ENCODE measurements around the gene NBAS.

Gene NBAS

GRCh38 chr2:15242936-15243461 is 318.1 kb downstream of the NBAS start:
- no peaks in the 10 kb centered on the region for H3K9me3 ChIP-seq (ENCODE audit: low read length)
- no peak overlapping the region for H2AFZ ChIP-seq (ENCODE audit: low read depth, low read length)
- no peak overlapping the region for H3K4me3 ChIP-seq (ENCODE audit: low read length)
- no peaks in the 10 kb centered on the region for H3K27me3 ChIP-seq (ENCODE audit: insufficient read depth, low read length)
- H3K36me3 ChIP-seq (ENCODE audit: insufficient read depth, low read length): no peaks in the 10 kb centered on the region
- H3K4me1 ChIP-seq (ENCODE audit: insufficient read depth, low read length): no peaks in the 10 kb centered on the region

- Histone ChIP-seq H3K27me3 (ENCODE audit: insufficient read depth, low read length) (no peaks in the 10 kb centered on the region), H3K9me3 (ENCODE audit: low read length) (no peaks in the 10 kb centered on the region), H3K36me3 (ENCODE audit: insufficient read depth, low read length) (no peaks in the 10 kb centered on the region), H3K4me3 (ENCODE audit: low read length) (no peak overlapping the region), H2AFZ (ENCODE audit: low read depth, low read length) (no peak overlapping the region), H3K4me1 (ENCODE audit: insufficient read depth, low read length) (no peaks in the 10 kb centered on the region)
Measured at GRCh38 chr2:15241929-15242328, 319.2 kb downstream of the NBAS start.

GRCh38 chr2:15241201-15241600 is 319.9 kb downstream of the NBAS start:
- Histone ChIP-seq H2AFZ (ENCODE audit: low read depth, low read length) (no peak overlapping the region), H3K36me3 (ENCODE audit: insufficient read depth, low read length) (no peaks in the 10 kb centered on the region), H3K27me3 (ENCODE audit: insufficient read depth, low read length) (no peaks in the 10 kb centered on the region), H3K4me3 (ENCODE audit: low read length) (no peak overlapping the region), H3K4me1 (ENCODE audit: insufficient read depth, low read length) (no peaks in the 10 kb centered on the region), H3K9me3 (ENCODE audit: low read length) (no peaks in the 10 kb centered on the region)

- H2AFZ ChIP-seq (ENCODE audit: low read depth, low read length): no peak overlapping the region
- H3K36me3 ChIP-seq (ENCODE audit: insufficient read depth, low read length): peaks cover 7% of the 10 kb centered on the region
- H3K27me3 ChIP-seq (ENCODE audit: insufficient read depth, low read length): no peaks in the 10 kb centered on the region
- H3K9me3 ChIP-seq (ENCODE audit: low read length): no peaks in the 10 kb centered on the region
- no peak overlapping the region for H3K4me3 ChIP-seq (ENCODE audit: low read length)
- no peaks in the 10 kb centered on the region for H3K4me1 ChIP-seq (ENCODE audit: insufficient read depth, low read length)
Measured at GRCh38 chr2:15238028-15238427, 323.1 kb downstream of the NBAS start.

- peaks cover 7% of the 10 kb centered on the region for H3K4me1 ChIP-seq (ENCODE audit: insufficient read depth, low read length)
- H2AFZ ChIP-seq (ENCODE audit: low read depth, low read length): no peak overlapping the region
- H3K36me3 ChIP-seq (ENCODE audit: insufficient read depth, low read length): peaks cover 7% of the 10 kb centered on the region
- no peaks in the 10 kb centered on the region for H3K9me3 ChIP-seq (ENCODE audit: low read length)
- no peak overlapping the region for H3K4me3 ChIP-seq (ENCODE audit: low read length)
- no peaks in the 10 kb centered on the region for H3K27me3 ChIP-seq (ENCODE audit: insufficient read depth, low read length)
Measured at GRCh38 chr2:15230599-15231192, 330.4 kb downstream of the NBAS start.

GRCh38 chr2:15226661-15227060 is 334.5 kb downstream of the NBAS start:
- Histone ChIP-seq H2AFZ (ENCODE audit: low read depth, low read length) (no peak overlapping the region), H3K4me1 (ENCODE audit: insufficient read depth, low read length) (peaks cover 12% of the 10 kb centered on the region)

GRCh38 chr2:15225131-15225530 is 336.0 kb downstream of the NBAS start:
- H3K36me3 ChIP-seq (ENCODE audit: insufficient read depth, low read length): no peaks in the 10 kb centered on the region
- H2AFZ ChIP-seq (ENCODE audit: low read depth, low read length): no peak overlapping the region
- H3K4me1 ChIP-seq (ENCODE audit: insufficient read depth, low read length): peaks cover 4% of the 10 kb centered on the region
- no peak overlapping the region for H3K4me3 ChIP-seq (ENCODE audit: low read length)
- H3K27me3 ChIP-seq (ENCODE audit: insufficient read depth, low read length): no peaks in the 10 kb centered on the region
- no peaks in the 10 kb centered on the region for H3K9me3 ChIP-seq (ENCODE audit: low read length)

More at GRCh38 chr2:15226661-15227060, 334.5 kb downstream of the NBAS start:
- Histone ChIP-seq H3K36me3 (ENCODE audit: insufficient read depth, low read length) (no peaks in the 10 kb centered on the region), H3K9me3 (ENCODE audit: low read length) (no peaks in the 10 kb centered on the region), H3K27me3 (ENCODE audit: insufficient read depth, low read length) (no peaks in the 10 kb centered on the region), H3K4me3 (ENCODE audit: low read length) (no peak overlapping the region)

- Histone ChIP-seq H3K9me3 (ENCODE audit: low read length) (no peaks in the 10 kb centered on the region), H3K36me3 (ENCODE audit: insufficient read depth, low read length) (no peaks in the 10 kb centered on the region), H2AFZ (ENCODE audit: low read depth, low read length) (no peak overlapping the region), H3K27me3 (ENCODE audit: insufficient read depth, low read length) (no peaks in the 10 kb centered on the region), H3K4me1 (ENCODE audit: insufficient read depth, low read length) (peaks cover 4% of the 10 kb centered on the region), H3K4me3 (ENCODE audit: low read length) (no peak overlapping the region)
Measured at GRCh38 chr2:15224641-15225040, 336.5 kb downstream of the NBAS start.

GRCh38 chr2:15223887-15224286 is 337.2 kb downstream of the NBAS start:
- Histone ChIP-seq H3K27me3 (ENCODE audit: insufficient read depth, low read length) (no peaks in the 10 kb centered on the region), H2AFZ (ENCODE audit: low read depth, low read length) (no peak overlapping the region), H3K36me3 (ENCODE audit: insufficient read depth, low read length) (no peaks in the 10 kb centered on the region), H3K4me1 (ENCODE audit: insufficient read depth, low read length) (peaks cover 4% of the 10 kb centered on the region), H3K9me3 (ENCODE audit: low read length) (no peaks in the 10 kb centered on the region), H3K4me3 (ENCODE audit: low read length) (no peak overlapping the region)

- no peaks in the 10 kb centered on the region for H3K27me3 ChIP-seq (ENCODE audit: insufficient read depth, low read length)
- H3K4me3 ChIP-seq (ENCODE audit: low read length): no peak overlapping the region
- H3K4me1 ChIP-seq (ENCODE audit: insufficient read depth, low read length): peaks cover 4% of the 10 kb centered on the region
- H3K36me3 ChIP-seq (ENCODE audit: insufficient read depth, low read length): peaks cover 6% of the 10 kb centered on the region
- no peaks in the 10 kb centered on the region for H3K9me3 ChIP-seq (ENCODE audit: low read length)
- no peak overlapping the region for H2AFZ ChIP-seq (ENCODE audit: low read depth, low read length)
Measured at GRCh38 chr2:15222856-15223255, 338.3 kb downstream of the NBAS start.

GRCh38 chr2:15220603-15221002 is 340.5 kb downstream of the NBAS start:
- Histone ChIP-seq H3K4me1 (ENCODE audit: insufficient read depth, low read length) (peaks cover 4% of the 10 kb centered on the region), H3K4me3 (ENCODE audit: low read length) (no peak overlapping the region), H3K27me3 (ENCODE audit: insufficient read depth, low read length) (no peaks in the 10 kb centered on the region), H2AFZ (ENCODE audit: low read depth, low read length) (no peak overlapping the region), H3K36me3 (ENCODE audit: insufficient read depth, low read length) (peaks cover 8% of the 10 kb centered on the region), H3K9me3 (ENCODE audit: low read length) (no peaks in the 10 kb centered on the region)

GRCh38 chr2:15218423-15219086 is 342.6 kb downstream of the NBAS start:
- no peak overlapping the region for H2AFZ ChIP-seq (ENCODE audit: low read depth, low read length)
- H3K27me3 ChIP-seq (ENCODE audit: insufficient read depth, low read length): no peaks in the 10 kb centered on the region
- H3K4me3 ChIP-seq (ENCODE audit: low read length): no peak overlapping the region
- H3K4me1 ChIP-seq (ENCODE audit: insufficient read depth, low read length): no peaks in the 10 kb centered on the region
- H3K9me3 ChIP-seq (ENCODE audit: low read length): no peaks in the 10 kb centered on the region
- peaks cover 8% of the 10 kb centered on the region for H3K36me3 ChIP-seq (ENCODE audit: insufficient read depth, low read length)

- peaks cover 8% of the 10 kb centered on the region for H3K9me3 ChIP-seq (ENCODE audit: low read length)
- H3K27me3 ChIP-seq (ENCODE audit: insufficient read depth, low read length): no peaks in the 10 kb centered on the region
- H3K4me1 ChIP-seq (ENCODE audit: insufficient read depth, low read length): no peaks in the 10 kb centered on the region
- no peak overlapping the region for H3K4me3 ChIP-seq (ENCODE audit: low read length)
- no peak overlapping the region for H2AFZ ChIP-seq (ENCODE audit: low read depth, low read length)
- peaks cover 10% of the 10 kb centered on the region for H3K36me3 ChIP-seq (ENCODE audit: insufficient read depth, low read length)
Measured at GRCh38 chr2:15212249-15212648, 348.9 kb downstream of the NBAS start.
